T47D (cell line): ENCODE measurements around the gene ZNF574.

Experiments
- DNase-seq, 2 experiments: peaks; one replicate each; pipeline versions ENCODE4 v3.0.0 to v3.0.0-alpha.2; 2011 to 2012; ENCODE audit warnings: low read depth in 1 of 2, low spot score in 1 of 2
- JUND ChIP-seq: IDR thresholded peaks from 2 replicates; pipeline ENCODE4 v1.6.1; 2012; ENCODE audit warnings: low read depth
- in situ Hi-C: cut with HindIII; loops from 2 replicates; pipeline ENCODE4 v1.10.0; 2016; ENCODE audit warnings: low sequenced_read_pairs, low pct_unique_long_range_greater_than_20kb

The ZNF574 gene

GRCh38 chr19:42105368-42105767, 29.4 kb downstream of the ZNF574 start:
- DNase-seq: no peak
- TF ChIP-seq JUND: no peak
- in situ Hi-C loops: no loop called here

- no peak for TF ChIP-seq JUND
- in situ Hi-C loops: no loop called here
- peak in 1 of 2 experiments; percentile 79 for DNase-seq
These were observed 32.8 kb downstream of the ZNF574 start for GRCh38 chr19:42108527-42109389.

- no peak for TF ChIP-seq JUND
- no peak for DNase-seq
- in situ Hi-C loops: no loop called here
These were observed 33.9 kb downstream of the ZNF574 start for GRCh38 chr19:42109896-42110295.

GRCh38 chr19:42110658-42111057, 34.7 kb downstream of the ZNF574 start:
- no peak for DNase-seq
- TF ChIP-seq JUND: no peak
- in situ Hi-C loops: no loop called here

GRCh38 chr19:42111384-42111783, 35.4 kb downstream of the ZNF574 start:
- DNase-seq: no peak
- in situ Hi-C loops: no loop called here

GRCh38 chr19:42111811-42112210, 35.8 kb downstream of the ZNF574 start:
- no peak for DNase-seq
- in situ Hi-C loops: no loop called here
- TF ChIP-seq JUND: no peak

More at GRCh38 chr19:42111384-42111783, 35.4 kb downstream of the ZNF574 start:
- TF ChIP-seq JUND: no peak

GRCh38 chr19:42113641-42114348, 37.8 kb downstream of the ZNF574 start:
- in situ Hi-C loops: no loop called here
- DNase-seq: no peak
- no peak for TF ChIP-seq JUND

GRCh38 chr19:42114412-42114811, 38.4 kb downstream of the ZNF574 start:
- no peak for DNase-seq
- in situ Hi-C loops: no loop called here
- no peak for TF ChIP-seq JUND

GRCh38 chr19:42115219-42115618, 39.3 kb downstream of the ZNF574 start:
- no peak for TF ChIP-seq JUND
- DNase-seq: peak in 1 of 2 experiments; percentile 54
- in situ Hi-C loops: no loop called here

GRCh38 chr19:42115705-42116104, 39.7 kb downstream of the ZNF574 start:
- TF ChIP-seq JUND: no peak
- in situ Hi-C loops: no loop called here
- no peak for DNase-seq

- DNase-seq: no peak
- in situ Hi-C loops: no loop called here
- TF ChIP-seq JUND: no peak
These were observed 40.5 kb downstream of the ZNF574 start for GRCh38 chr19:42116308-42117075.

- TF ChIP-seq JUND: no peak
- in situ Hi-C loops: no loop called here
- no peak for DNase-seq
These were observed 41.1 kb downstream of the ZNF574 start for GRCh38 chr19:42117076-42117475.
